ENCODE results near the gene ITGA2B.

Gene ITGA2B

DNA sequence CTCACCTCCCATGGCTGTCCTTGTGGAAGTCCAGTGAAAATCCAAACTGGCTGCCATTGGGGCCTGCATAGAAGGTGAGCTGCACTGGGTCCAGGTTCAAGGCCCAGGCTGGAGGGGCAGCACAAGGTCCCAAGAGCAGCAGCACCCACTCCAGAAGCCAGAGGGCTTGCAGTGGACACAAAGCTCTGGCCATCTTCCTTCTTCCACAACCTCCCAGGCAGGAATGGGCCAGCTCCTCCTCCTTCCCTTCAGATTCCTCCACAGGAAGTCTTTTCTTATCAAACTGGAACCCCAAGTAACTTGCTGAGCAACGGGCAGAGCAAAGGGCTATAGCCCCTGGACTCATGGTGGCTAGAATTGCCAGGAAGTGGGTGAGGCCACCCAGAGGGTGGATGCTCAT lies at the start of gene ITGA2B:
Gene ITGA2B, minus strand, starts transcription at position 369 of the 400 bp plus-strand sequence. Its CDS starts 176 bp downstream, at position 193.
- DNase-seq (ENCODE audit: low read depth in 4 of 4, low spot score in 1 of 4) = no peak

DNA sequence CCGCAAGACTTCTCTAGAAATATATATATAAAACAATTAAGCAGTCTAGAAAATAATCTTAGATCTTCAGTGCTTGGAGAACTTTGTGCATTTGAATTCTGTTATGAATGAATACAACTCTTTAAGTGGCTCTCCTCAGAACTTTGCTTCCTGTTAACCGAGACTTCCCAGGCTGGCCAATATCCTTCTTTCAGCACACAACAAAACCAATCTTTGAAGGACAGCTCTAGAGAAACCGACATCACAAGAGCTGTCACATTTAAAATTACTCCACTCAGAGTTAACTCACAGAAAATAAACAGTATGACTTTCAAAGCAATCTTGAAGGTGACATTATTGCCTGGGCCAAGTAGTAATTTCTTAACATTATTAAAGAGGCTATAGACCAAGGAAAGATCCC lies 49.7 kb upstream of the ITGA2B start:
- no peak for DNase-seq (ENCODE audit: low read depth in 4 of 4, low spot score in 1 of 4)

DNA sequence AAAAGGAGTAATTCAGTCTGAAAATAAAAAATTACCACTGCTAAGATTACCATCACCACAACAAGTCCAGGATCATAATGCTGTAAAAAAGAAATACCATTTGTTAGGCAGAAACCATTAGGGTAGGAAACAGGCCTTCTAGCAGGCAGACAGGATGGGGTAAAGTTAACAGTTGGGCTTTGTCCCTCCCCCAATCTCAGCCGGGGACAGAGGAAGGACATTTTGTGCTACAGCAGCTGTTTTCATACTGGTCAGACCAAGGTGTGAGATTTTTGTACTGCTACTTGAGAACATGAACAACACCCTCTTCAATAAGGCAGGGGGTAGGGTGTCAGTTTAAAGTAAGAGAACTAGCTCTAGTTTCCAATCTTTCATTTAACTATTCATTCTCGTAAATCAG lies 49.2 kb upstream of the ITGA2B start:
- no peak for DNase-seq (ENCODE audit: low read depth in 4 of 4, low spot score in 1 of 4)

- DNase-seq (ENCODE audit: low read depth in 4 of 4, low spot score in 1 of 4) = no peak
These were observed 46.9 kb upstream of the ITGA2B start for GRCh38 chr17:44436336-44436735.

GRCh38 chr17:44432254-44433157 lies 43.1 kb upstream of the ITGA2B start:
- DNase-seq (ENCODE audit: low read depth in 4 of 4, low spot score in 1 of 4) = no peak

DNA sequence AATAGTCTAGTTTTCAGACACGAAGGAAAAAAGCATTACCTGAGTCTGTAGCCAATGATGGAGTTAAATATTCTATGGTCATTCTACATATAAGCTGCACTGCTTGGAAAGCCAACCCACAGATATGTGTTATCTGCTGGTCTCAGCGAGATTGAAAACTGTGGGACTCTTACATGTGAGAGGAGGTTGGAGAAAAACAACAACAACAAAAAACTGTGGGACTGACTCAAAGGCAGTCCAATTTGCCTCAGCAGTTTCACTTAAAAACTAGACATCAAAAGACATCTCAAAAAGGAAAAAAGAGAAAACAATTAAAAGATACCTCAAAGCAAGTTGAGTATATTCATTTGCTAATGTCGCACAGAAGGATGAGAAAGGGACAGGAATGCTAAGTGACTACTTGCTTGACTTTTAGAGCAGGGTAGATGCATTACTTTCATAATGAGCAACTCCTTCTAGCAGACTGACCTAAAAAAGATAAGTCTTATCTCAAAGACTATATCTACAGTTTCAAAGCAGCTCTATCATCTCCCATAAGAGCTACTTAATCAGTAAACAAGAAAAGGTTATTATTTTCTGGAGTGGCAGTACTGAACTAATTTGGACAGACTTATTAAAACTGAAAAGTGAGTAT lies 35.5 kb upstream of the ITGA2B start:
- no peak for DNase-seq (ENCODE audit: low read depth in 4 of 4, low spot score in 1 of 4)

DNA sequence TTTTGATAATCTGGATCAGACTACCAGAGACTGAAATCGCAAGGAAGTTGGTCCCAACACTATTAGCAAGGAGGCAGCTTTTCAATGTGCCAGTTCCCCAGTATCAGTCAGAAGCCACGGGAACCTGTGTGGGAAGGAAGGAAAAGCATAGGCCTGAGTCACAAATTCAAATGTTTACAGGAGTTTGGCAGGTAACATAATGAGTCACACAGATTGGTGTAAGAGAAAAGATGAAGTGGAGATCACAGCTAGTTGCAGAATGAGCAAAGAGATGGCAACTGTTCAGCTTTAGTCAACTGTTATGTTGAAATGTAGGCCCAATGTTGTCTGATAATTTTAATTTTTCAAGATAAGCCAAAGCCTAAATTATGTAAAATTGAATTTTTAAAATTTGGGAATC lies 28.1 kb upstream of the ITGA2B start:
- no peak for DNase-seq (ENCODE audit: low read depth in 4 of 4, low spot score in 1 of 4)

- no peak for DNase-seq (ENCODE audit: low read depth in 4 of 4, low spot score in 1 of 4)
These were observed 27.3 kb upstream of the ITGA2B start for GRCh38 chr17:44416558-44417289.

DNA sequence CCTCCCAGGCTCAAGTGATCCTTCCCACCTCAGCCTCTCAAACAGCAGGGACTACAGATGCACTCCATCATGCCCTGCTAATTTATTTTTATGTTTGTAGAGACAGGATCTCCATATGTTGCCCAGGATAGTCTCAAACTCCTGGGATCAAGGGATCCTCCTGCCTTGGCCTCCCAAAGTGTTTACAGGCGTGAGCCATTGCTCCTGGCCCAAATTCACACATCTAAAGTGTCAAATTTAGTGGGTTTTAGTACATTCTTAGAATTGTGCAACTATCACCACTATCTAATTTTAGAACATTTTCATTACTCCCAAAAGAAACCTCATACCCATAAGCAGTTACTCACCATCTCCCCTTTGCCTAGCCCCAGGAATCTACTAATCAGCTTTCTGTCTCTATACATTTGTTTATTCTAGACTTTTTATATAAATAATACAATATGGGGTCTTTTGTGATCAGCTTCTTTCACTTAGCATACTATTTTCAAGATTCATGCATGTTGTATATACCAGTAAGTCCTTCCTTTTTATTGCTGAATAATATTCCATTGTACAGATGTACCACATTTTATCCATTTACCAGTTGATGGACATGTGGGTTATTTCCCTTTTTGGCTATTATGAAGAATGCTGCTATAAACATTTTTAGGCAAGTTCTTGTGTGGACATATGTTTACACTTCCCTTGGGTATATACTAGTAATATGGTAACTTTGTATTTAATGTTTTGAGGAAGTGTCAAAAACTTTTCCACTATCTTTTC lies 25.1 kb upstream of the ITGA2B start:
- no peak for DNase-seq (ENCODE audit: low read depth in 4 of 4, low spot score in 1 of 4)

- no peak for DNase-seq (ENCODE audit: low read depth in 4 of 4, low spot score in 1 of 4)
These were observed 20.0 kb upstream of the ITGA2B start for GRCh38 chr17:44409309-44410028.

DNA sequence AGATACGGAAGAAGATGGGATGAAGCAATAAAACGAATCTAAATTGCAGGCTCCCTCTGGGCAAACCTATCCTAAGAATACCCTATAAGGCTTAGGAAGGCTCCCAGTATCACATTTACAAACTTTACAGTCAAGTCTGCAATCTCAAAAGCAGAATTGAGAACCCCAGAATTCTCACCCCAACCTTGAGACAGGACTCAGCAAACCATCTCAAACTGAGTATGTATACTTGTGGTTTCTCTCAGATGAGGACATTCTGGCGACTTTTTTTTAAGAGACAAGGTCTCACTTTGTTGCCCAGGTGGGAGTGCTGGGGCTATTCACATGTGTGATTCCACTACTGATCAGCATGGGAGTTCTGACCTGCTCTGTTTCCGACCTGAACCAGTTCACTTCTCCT lies 19.3 kb upstream of the ITGA2B start:
- DNase-seq (ENCODE audit: low read depth in 4 of 4, low spot score in 1 of 4) = no peak

DNA sequence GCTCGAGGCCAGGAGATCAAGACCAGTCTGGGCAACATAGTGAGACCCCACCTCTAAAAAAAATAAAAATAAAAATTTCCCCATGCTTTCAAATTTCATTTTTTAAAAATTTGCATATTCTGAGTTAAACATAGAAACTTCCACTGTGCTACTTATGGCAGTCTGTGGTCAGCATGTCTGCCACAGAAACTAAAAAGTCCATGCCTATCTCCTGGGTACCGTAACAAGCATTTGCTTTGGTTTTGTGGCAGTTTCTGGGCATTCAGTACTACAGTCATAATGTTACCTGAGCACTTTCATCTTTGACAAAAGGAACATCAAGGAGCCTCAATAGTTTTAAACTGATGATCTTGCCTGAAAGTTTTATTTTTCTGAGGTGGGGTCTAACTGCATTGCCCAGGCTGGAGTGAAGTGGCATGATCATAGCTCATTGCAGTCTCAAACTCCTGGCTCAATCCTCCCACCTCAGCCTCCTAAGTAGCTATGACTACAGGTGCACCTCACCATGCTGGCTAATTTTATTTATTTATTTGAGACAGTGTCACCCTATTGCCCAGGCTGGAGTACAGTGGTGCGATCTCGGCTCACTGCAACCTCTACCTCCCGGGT lies 13.2 kb upstream of the ITGA2B start:
- DNase-seq (ENCODE audit: low read depth in 4 of 4, low spot score in 1 of 4) = no peak

GRCh38 chr17:44400226-44400847 lies 10.9 kb upstream of the ITGA2B start:
- no peak for DNase-seq (ENCODE audit: low read depth in 4 of 4, low spot score in 1 of 4)

DNA sequence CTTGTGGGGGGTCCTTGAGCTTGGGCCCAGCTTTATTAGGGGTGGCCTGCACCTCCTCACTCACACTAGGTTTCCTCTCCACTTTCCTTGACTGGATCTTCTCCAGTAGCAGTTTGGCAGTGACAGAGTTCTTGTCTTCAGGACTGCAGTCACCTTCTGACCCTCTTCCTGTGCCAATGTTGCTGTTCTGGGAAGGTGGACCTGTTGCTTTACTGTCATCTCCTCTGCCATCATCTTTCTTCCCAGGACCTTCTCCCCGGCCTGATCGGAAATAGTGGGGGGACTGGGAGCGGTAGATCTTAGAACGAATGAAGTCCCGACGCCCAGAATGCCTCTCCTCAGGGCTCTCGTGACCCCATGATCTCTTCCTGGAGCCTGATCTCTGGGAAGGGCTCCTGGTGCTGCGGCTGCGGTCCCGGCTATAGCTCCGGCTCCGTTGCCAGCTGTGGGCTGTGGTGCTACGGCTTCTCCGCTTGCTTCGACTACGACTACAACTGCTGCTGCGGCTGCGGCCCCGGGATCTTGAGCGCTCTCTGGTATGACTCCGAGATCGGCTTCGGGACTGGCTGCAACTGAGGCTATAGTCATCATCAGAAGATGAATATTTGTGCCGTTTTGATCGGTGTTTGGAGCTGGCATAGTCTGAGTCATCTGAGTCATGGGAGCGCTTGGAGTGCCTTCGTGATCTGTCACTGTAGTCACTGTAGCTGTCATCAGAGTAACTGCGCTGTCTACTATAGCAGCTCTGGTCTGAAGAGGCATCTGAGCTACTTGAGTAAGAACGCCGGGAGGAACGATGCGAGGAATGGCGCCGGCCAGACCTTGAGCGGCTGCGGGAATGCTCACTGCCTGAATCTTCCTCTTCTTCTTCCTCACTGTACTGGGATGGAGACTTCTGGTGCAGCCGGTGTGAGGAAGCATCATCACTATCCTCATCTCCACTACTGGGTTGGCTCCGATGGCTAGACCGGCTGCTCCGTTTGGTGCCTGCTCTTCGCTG lies 9.5 kb upstream of the ITGA2B start:
- DNase-seq (ENCODE audit: low read depth in 4 of 4, low spot score in 1 of 4) = no peak

DNA sequence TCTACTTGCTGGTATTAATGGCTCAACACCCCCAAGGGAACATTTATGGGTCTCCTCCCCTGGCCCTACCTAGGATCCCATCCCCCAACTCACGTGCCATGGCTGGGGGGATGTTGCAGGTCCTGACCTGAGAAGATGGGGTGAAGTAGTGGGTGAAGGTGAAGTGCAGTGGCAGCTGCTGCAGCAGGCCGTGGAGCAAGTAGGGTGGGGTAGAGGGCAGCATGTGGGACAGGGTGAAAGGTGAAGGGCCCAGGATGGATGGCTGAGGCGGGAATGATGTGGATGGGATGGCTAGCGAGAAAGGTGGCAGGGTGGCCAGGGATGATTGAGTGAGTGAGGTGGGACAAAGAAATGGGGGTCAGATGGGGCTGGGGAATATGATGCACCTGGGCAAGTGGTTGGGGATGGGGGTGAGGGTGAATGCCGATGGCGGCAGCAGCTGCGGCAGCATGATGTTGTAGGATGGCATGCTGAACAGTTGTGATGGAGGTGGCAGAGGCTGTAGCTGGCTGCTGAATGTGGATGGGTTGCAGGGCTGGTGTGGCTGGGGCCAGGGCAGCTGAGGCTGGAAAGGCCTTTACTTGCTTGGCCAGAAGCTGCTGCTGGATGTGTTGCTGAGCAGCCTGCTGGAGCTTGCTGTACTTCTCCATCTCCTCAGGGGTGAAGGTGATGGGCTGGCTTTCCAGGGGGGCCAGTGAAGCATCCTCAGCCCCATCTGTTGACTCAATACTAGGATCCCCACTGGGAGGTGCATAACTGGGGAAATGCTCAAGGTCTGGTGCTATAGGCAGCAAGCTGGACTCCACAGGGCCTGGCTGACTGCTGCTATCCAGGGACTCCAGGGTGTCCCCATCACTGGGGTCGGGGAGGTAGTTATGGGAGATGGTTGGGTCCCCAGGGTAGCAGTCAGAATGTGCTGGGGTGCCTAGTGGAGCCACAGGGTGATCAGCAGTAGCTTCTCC lies 8.3 kb upstream of the ITGA2B start:
- no peak for DNase-seq (ENCODE audit: low read depth in 4 of 4, low spot score in 1 of 4)

DNA sequence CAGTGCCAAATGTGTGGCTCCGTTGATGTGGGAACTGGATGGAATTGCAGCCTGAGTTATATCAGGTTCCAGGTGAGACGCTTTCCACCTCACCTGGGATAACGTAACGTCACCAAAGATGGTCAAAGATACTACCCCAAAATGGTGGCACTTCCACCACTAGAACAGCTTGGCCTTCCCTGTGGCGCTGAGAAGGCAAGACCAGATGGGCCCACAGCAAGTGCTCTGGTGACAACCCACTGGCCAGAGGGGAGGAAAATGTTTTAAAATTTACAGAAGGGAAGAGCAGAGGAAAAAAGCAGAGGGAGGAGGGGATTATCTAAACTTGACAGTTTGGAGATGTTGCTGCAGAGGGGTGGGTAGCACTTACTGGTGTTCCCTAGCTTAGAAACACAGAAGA lies 7.5 kb upstream of the ITGA2B start:
- no peak for DNase-seq (ENCODE audit: low read depth in 4 of 4, low spot score in 1 of 4)

DNA sequence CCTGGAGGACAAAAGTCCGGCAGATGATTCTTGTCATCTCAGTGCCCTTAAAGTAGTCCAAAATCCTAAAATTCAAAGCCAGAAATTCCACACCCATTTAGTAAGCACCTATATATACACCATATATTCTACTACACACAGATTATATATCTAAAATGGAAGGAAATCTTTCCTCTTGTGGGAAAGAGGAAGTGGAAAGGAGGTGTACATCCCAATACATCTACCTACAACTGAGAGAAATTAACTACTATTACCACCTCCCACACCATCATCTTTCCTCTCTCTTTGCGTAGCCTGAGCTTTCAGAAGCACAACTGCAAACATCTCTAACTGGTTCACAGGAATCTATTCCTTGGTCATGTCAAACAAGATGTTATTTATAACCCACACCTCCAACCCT lies 5.4 kb upstream of the ITGA2B start:
- no peak for DNase-seq (ENCODE audit: low read depth in 4 of 4, low spot score in 1 of 4)

All from stimulated activated CD4-positive, alpha-beta T cell treated with anti-CD3 and anti-CD28 coated beads, Interleukin-1b, Interleukin-23, amount 100 ng/mL, for 24 hours (primary cell).